ENCODE results near the gene AMMECR1. TPM values are rescaled to one million over a fixed set of nuclear protein-coding genes. Genes with fewer than 3 reads are reported as not detected.
"Not testable (repeated sequence)": the region's sequence is repeated elsewhere in the genome, so short reads cannot be mapped to it uniquely, and the experiment has no call there.

The AMMECR1 gene
- total and polyA plus RNA-seq, 10 donors, result 1.7 to 15.6 (median 9.6) TPM

DNA sequence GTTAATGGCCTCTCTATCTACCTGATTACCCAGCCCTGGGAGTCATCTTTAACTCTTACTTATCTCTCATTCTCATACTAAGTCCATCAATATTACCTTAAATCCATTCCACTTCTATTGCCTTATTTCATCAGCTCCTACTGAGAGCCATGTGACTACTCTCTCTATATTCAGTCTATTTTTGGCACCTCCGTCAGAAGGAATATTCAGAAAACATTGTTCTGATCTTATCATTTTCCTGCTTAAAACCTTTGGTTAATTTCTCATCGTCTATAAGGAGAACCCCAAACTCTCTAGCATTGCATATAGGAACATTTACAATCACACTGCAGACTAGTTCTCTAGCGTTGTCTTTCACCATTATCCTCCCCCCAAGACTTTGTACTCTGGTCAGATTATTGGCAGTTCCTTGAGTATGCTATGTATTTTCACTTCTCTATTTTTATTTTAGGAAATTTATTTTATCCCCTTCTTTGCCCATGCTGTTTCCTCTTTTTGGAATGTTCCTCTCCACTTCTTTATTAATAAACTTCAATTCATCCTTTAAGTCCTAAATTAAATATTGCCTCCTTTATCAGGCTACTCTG is 13.7 kb upstream of the AMMECR1 start:
- no peak overlapping the region for H3K27ac ChIP-seq
- TF ChIP-seq POLR2A (IDR thresholded peaks at IDR 0.05) (no peak), CTCF (IDR thresholded peaks at IDR 0.05 in 8 of 11, conservative IDR thresholded peaks at IDR 0.05 in 3 of 11) (no peak), POLR2AphosphoS5 (IDR thresholded peaks at IDR 0.05) (no peak)
- no peaks in the 10 kb centered on the region for H3K9me3 ChIP-seq
- intact Hi-C loops (cut with DNase I; ENCODE audit: low total_unique reads), result no loop called here
- 27 to 55% (median 39%) methylated on average over 3 of the region's 3 CpGs for WGBS, 5 donors
- peaks cover 0 to 15% (median 0%) of the 10 kb centered on the region in 7 donors for H3K27me3 ChIP-seq (replicated peaks in 1 of 7)
- DNase-seq, result no peak
- H3K4me1 ChIP-seq, result no peaks in the 10 kb centered on the region
- no peak overlapping the region for H3K4me3 ChIP-seq
- no peaks in the 10 kb centered on the region for H3K36me3 ChIP-seq

DNA sequence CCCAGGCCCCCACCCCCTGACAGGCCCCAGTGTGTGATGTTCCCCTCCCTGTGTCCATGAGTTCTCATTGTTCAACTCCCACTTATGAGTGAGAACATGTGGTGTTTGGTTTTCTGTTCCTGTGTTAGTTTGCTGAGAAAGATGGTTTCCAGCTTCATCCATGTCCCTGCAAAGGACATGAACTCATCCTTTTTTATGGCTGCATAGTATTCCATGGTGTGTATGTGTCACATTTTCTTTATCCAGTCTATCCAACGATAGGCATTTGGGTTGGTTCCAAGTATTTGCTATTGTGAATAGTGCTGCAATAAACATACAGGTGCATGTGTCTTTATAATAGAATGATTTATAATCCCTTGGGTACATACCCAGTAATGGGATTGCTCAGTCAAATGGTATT is 10.7 kb upstream of the AMMECR1 start:
- 77 to 100% (median 92%) methylated on average over 1 of the region's 1 CpG for WGBS, 5 donors
- H3K36me3 ChIP-seq; DNase-seq; intact Hi-C loops (cut with DNase I; ENCODE audit: low total_unique reads); H3K27me3 ChIP-seq (replicated peaks in 1 of 7); H3K27ac ChIP-seq; H3K4me1 ChIP-seq; H3K4me3 ChIP-seq: not testable (repeated sequence)
- H3K9me3 ChIP-seq, result peaks cover 0 to 12% (median 0%) of the 10 kb centered on the region in 8 donors

- 69 to 84% (median 79%) methylated on average over 1 of the region's 1 CpG for WGBS, 5 donors
- no peaks in the 10 kb centered on the region for H3K4me1 ChIP-seq
- intact Hi-C loops (cut with DNase I; ENCODE audit: low total_unique reads), result no loop called here
- H3K27ac ChIP-seq, result no peak overlapping the region
- peaks cover 0 to 5% (median 0%) of the 10 kb centered on the region in 7 donors for H3K27me3 ChIP-seq (replicated peaks in 1 of 7)
- H3K4me3 ChIP-seq, result no peak overlapping the region
- no peak for TF ChIP-seq POLR2A (IDR thresholded peaks at IDR 0.05)
- no peak for TF ChIP-seq POLR2AphosphoS5 (IDR thresholded peaks at IDR 0.05)
- no peak for TF ChIP-seq CTCF (IDR thresholded peaks at IDR 0.05 in 8 of 11, conservative IDR thresholded peaks at IDR 0.05 in 3 of 11)
- no peaks in the 10 kb centered on the region for H3K36me3 ChIP-seq
- no peak for DNase-seq
- peaks cover 0 to 12% (median 0%) of the 10 kb centered on the region in 8 donors for H3K9me3 ChIP-seq
Observed at GRCh38 chrX:110327336-110327735, 9.5 kb upstream of the AMMECR1 start.

- no peaks in the 10 kb centered on the region for H3K36me3 ChIP-seq
- peaks cover 0 to 12% (median 0%) of the 10 kb centered on the region in 8 donors for H3K9me3 ChIP-seq
- 71 to 96% (median 92%) methylated on average over 4 of the region's 4 CpGs for WGBS, 5 donors
- H3K27ac ChIP-seq, result no peak overlapping the region
- H3K4me1 ChIP-seq, result no peaks in the 10 kb centered on the region
- H3K27me3 ChIP-seq (replicated peaks in 1 of 7), result peaks cover 0 to 5% (median 0%) of the 10 kb centered on the region in 7 donors
- intact Hi-C loops (cut with DNase I; ENCODE audit: low total_unique reads), result no loop called here
- no peak for DNase-seq
- H3K4me3 ChIP-seq, result no peak overlapping the region
- no peak for TF ChIP-seq POLR2A (IDR thresholded peaks at IDR 0.05)
- TF ChIP-seq POLR2AphosphoS5 (IDR thresholded peaks at IDR 0.05), result no peak
- TF ChIP-seq CTCF (IDR thresholded peaks at IDR 0.05 in 8 of 11, conservative IDR thresholded peaks at IDR 0.05 in 3 of 11), result no peak
Observed at GRCh38 chrX:110326712-110327111, 8.8 kb upstream of the AMMECR1 start.
